GM19452 (cell line): ENCODE results near the gene TM2D1.
"Not testable (repeated sequence)": the region's sequence is repeated elsewhere in the genome, so short reads cannot be mapped to it uniquely, and the experiment has no call there.

Source experiments
- ATAC-seq: cut with Tn5 transposase; IDR thresholded peaks from one replicate; pipeline ENCODE4 v1.9.1; 2021; ENCODE audit not compliant: unreplicated experiment

TM2D1 gene

DNA sequence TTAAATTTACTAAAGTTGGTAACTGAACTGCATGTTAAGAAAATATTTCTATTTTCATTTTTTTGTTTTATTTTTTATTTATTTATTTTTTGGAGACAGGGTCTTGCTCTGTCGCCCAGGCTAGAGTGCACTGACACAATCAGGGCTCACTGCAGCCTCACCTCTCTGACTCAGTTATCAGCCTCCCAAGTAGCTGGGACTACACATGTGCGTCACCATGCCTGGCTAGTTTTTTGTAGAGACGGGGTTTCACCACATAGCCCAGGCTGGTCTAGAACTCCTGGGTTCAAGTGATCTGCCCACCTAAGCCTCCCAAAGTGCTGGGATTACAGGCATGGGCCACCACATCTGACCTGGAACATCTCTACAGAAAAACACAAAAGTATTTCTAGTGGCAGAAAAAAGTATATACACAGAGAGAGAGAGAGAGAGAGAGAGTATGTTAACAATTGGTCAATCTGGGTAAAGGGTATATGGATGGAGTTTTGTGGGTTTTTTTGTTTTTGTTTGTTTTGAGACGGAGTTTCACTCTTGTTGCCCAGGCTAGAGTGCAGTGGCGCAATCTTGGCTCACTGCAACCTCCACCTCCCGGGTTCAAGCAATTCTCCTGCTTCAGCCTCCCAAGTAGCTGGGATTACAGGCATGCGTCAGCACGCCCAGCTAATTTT lies 5.8 kb downstream of the TM2D1 start:
- ATAC-seq, result not testable (repeated sequence)

DNA sequence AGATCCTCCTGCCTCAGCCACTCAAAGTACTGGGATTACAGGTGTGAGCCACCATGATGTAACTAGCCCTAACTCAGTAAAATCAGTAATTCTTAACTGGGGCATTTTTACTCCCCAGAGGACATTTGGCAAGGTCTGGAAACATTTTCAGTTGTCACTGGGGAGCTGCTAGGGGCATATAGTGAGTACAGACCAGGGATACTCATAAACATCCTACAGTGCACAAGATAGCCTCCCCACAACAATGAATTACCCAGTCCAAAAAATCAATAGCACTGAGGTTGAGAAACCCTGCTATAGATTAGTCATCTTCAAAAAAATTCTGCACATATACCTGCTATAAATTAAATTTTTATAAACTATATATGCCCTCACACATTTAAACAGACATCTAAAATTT lies 13.0 kb downstream of the TM2D1 start:
- no peak for ATAC-seq

DNA sequence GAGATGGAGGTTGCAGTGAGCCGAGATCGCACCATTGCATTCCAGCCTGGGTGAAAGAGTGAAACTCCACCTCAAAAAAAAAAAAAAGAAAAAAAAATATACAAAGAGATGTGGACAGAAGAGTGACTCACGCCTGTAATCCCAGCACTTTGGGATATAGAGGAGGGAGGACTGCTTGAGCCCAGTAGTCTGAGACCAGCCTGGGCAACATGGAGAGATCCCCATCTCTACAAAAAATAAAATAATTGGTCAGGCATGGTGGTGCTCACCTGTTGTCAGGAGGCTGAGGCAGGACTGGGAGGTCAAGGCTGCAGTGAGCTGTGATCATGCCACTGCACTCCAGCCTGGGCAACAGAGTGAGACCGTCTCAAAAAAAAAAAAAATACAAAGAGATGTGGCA lies 13.7 kb downstream of the TM2D1 start:
- ATAC-seq, result not testable (repeated sequence)

DNA sequence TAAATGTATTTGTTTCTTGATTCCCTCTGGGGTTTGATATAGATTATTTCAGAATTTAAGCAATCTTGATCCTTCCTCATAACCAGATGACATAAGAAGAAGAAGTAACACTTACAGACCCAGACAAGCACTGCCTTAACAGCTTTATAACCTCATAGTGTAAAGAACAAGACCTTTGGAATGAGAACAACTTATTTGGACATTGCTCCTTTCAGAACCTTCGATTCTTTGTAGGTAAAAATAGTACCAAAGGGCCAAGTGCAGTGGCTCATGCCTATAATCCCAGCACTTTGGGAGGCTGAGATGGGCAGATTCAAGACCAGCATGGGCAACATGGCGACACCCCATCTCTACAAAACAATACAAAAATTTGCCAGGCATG lies 15.0 kb downstream of the TM2D1 start:
- ATAC-seq, result no peak

DNA sequence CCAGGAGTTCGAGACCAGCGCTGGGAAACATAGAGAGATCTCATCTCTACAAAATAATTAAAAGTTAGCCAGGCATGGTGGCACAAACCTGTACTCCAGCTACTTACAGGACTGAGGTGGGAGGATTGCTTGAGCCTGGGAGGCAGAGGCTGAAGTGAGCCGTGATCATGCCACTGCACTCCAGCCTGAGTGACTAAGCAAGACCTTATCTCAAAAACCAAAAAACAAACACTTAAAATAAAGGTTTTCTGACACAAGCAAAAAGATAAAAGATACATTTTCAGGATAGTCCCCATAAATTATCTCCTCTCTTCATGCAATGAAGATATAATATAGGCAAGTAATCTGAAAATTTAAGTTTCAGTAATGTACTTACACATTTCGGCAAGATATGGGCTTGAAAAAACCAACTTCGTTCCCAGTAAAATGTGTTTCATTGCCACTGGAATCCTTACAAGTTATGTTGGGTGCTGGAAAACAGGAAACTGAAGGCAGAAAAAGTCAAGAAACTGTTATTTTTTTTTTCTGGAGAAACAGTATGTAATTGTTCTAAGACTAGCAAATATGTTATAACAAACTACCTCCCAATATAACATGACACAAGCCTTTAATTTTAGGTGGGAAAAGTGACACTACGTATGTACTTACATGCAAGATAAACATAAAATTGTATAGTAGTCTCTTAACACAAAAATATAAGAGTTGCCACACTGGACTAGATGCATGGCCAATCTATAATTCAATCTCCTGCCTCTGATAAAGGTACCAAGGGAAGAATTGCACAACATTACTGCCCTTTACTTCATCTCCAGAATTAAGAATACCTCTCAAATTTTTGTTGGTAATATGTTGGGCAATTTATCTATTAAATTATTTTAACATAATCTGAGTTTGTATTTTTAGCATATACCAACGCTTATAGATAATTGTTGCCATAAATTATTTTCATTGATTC lies 15.7 kb downstream of the TM2D1 start:
- no peak for ATAC-seq

DNA sequence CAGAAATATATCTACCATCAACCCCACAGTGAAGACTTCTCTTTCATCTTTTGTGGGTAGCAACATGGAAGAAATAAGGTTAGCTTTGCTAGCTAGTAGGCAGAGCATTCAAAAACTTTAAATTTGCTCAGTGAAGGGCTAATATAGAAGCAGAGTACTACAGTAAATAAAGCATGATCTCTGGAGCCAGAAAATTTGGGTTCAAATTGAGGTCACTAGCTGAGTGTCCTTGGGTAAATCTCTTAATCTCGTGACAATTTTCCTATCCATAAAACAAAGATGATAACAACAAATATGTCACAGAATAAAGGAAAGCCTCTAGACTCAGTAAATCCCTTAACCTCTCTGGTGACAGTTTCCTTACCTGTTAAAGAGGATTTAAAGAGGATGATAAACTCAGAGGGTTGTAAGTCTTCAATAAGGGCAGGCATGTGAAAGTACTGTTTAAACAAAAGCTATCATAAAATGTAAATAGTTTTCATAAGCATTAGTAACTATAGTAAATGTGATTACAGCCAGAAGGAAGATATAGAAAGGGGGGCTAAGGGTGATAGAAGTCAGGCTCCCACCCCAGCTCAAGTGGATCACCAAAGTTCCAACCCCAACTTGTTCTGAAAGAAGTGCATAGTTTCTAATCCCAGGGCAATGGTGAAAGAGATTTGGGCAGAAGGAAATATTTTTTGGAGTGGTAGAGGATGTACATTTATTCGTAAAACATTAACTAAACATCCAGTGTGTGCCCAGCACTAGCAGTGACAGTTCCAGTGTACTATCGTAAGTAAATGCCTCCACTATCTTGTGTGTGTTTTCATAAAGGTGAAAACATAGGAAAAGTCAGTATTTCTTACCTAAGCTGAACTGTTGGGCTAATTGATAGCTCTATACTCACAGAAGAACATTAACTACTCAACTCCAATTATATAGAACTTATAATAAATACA lies 24.8 kb downstream of the TM2D1 start:
- no peak for ATAC-seq

DNA sequence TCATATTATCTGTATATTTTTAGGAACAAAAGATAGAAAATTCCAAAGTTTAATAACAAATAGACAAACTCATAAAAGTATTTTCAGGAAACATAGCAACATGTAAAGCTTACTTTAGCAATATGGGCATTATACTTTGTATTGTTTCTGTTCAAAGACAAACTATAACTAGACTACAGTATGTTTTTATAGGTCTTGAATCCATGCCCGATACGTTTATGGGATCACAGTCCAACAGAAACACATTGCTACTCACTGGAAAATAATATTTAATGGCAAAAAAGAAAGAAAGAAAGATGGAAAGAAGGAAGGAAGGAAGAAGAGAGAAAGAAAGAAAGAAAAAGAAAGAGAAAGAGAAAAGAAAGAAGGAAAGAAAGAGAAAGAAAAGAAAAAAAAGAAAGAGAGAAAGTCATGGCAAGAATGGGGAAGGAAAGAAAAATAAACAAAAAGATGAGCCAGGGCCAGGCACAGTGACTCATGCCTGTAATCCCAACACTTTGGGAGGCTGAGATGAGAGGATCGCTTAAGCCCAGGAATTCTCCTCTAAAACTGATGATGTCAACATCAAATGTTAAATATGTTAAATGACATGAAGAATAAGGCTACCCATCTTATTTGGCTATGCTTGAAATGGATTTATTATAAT lies 32.7 kb downstream of the TM2D1 start:
- ATAC-seq, result no peak

DNA sequence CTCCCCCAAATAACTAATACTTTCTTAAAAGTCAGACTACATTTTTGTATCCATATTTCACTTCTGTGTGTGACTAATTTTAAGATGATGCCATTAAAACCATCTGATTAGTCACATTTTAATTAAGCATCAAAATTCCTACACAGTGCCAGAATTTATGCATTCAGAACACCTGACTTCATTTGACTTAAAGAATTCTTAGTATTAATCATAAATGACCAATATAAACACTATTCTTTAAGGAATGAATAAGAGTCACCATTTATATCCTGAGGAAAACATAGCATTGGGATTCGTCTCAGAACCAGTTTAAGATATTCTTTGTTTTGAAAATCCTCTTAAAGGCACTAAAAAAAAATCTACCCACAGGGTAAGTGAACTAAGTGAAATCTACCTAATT lies 37.0 kb downstream of the TM2D1 start:
- ATAC-seq, result no peak

DNA sequence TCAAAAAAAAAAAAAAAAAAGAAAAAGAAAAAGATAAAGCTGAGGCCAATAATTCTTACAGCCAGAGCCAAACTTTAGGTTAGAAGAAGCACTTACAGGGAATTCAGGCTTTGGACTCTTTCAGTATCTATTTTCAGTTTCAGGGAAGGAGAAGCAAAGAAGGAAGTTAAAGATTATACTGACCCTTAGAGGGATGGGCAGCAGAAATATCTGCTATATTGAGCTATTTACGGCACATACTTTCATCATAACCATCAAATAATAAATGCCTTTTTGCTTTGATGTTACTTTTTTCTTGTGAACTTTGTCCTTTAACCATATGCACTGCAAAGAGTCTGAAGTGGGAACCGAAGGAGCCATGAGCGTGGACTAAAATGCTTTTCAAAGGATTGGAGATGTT lies 42.0 kb downstream of the TM2D1 start:
- ATAC-seq, result no peak

DNA sequence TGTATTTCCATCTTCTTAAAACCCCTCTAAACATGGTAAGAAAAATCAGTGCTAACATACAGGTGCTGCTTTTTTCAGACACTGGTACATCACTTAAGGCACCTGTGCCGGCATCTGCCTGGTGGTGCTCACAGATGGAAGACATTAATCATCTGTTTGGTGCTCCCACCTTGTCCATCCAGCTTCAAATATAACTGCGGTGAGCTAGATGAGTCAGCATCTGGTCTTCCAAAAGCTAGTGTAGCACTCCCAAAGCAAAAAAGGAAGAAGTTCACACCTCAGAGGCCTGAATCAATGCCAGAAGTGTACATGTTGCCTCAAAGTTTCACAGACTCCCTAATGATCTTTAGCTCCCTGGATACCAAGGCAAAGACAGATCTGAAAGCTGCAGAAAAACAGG lies 44.4 kb downstream of the TM2D1 start:
- no peak for ATAC-seq

DNA sequence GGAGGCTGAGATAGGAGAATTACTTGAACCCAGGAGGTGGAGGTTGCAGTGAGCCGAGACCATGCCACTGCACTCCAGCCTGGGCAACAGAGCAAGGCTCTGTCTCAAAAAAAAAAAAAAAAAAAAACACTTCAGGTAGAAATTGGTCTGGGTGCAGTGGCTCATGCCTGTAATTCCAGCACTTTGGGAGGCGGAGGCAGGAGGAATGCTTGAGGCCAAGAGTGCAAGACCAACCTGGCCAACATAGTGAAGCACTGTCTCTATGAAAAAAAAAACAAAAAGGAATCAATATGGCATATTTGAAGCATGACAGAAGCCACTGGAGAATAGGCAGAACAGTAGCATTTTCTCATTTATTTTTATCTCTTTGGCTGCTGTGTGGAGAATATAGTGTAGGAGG lies 48.1 kb downstream of the TM2D1 start:
- not testable (repeated sequence) for ATAC-seq

DNA sequence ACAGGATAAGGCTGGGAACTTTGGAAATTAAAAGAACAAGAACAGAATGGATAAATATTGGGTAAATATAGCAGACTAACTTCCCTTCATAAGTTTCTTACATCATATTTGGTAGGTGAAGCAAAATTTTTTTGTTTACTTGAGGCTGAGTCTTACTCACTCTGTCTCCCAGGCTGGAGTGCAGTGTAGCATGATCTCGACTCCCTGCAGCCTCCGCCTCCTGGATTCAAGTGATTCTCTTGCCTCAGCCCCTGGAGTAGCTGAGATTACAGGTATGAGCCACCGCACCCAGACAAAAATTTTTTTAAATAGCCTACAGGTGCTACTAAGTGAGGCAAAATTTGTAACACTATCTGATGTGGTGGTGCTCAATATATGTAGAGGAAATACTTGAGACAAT lies 50.7 kb downstream of the TM2D1 start:
- no peak for ATAC-seq

DNA sequence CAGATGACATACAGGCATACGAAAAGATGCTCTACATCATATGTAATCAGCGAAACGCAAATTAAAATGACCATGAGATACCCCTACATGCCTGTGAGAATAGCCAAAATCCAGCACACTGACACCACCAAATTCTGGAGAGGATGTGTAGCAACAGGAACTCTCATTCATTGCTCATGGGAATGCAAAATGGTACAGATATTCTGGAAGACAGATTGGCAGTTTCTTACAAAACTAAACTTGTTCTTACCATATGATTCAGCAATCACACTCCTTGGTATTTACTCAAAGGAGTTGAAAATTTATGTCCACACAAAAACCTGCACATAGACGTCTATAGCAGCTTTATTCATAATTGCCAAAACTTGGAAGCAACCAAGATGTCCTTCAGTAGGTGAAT lies 52.6 kb downstream of the TM2D1 start:
- no peak for ATAC-seq

DNA sequence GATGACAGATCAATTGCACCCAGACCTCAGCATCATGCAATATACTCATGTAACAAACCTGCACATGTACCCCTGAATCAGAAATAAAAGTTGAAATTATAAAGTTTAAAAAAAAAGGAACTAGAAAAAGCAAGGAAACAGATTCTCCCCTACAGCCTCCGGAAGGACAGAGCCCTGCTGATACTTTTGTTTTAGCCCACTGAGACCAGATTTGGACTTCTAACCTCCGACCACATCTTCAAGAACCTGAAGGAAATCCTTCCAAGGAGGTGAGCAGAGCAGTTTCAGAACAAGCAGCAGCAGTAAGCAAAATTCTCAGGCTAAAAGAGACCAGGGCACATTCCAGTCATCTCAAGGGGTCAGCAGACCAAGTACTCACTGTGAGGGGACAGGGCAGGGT lies 54.5 kb downstream of the TM2D1 start:
- no peak for ATAC-seq

DNA sequence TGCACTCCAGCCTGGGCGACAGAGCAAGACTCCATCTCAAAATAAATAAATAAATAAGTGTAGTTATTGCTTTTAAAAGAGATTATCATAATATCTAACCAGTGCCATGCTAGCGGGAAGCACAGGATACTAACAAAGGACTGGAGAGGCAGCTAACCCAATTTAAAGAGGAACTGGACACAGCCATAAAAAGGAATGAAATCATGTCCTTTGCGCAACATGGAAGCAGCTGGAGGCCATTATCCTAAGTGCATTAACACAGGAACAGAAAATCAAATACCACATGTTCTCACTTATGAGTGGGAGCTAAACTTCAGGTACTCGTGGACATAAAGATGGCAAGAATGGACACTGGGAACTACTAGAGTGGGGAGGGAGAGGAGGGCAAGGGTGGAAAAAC lies 54.9 kb downstream of the TM2D1 start:
- ATAC-seq, result no peak

DNA sequence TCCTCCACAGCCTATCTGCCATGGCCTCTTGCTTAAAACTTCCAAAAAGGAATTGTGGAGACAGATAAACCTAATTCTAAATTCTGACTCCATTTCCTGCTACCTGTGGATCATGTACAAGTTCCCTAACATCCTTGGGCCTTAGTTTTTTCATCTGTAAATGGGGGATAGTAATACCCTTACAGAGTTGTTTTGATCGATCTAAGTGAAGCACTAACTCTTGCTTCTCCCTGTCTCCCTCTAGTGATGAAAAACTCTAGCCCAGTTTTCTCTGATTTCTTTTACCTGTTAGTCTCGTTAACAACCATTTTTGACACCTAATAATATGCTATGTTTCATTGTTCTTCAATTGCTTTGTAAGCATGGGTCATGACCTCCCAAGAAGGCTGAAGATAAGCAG lies 65.9 kb downstream of the TM2D1 start:
- ATAC-seq, result no peak

DNA sequence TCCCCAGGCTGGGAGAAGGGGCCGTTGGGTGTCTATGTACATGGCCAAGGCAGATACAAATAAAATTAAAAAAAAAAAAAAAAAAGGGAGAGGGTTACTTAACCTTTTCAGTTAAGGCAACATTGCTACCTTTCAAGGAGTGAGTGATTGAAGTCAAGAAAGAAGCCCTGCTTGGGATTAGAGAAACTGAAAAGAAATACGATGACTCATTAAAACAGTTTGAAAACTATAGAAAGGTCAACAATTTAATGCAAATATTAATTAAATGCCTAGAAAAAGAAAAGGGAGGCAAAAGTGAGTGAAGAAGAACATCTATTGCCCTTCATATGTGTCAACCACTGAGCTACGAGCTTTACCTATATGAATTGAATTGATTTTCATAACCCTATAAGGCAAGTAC lies 69.5 kb downstream of the TM2D1 start:
- ATAC-seq, result no peak

DNA sequence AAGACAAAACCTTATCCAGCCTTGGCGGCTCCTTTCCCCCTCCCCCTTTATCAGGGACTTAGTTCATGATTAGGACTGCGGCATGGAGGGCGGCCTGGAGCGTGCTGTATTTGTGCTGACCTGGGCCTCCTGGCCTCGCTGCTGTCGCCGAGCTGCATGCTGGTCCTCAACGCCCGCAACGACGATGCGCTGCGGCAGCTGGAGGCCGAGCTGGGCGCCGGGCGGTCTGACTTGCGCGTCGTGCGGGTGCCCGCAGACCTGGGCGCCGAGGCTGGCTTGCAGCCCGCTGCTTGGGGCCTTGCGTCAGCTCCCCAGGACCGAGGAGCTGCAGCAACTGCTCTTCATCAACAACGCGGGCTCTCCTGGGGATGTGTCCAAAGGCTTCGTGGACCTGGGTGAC lies 70.9 kb downstream of the TM2D1 start:
- ATAC-seq, result no peak

DNA sequence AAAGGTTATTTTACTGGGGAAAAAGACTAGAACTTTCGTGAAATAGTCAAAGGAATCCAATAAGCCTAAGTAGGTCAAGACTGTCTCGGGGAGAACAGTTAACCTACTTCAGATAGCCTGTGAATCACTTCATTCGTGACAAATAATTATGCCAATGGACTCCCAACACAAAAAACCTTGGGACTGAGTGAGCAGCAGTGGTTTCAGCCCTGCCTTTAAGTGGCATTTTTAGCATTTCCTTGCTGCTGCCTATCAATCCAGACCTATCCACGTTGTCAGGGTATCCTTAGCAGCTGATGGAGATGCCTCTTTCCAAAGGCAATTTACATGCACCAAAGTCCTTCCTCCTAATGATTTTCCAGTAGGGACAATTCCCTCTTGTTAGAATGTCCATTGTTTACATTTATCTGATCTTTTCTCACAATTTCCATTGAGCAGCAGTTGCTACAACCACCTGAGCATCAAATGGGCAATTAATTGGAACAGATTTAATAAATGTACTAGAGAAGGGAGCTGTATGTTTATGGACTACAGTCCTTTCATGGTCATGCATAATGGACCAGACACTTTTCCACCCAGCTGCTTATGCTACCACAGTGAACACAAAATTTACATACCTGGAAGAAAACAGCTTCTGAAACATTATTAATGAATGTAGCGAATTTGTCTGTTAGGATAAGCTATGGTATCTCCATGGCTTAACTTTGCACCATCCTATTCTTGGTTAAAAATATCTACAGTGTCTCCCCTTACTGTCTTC lies 75.8 kb downstream of the TM2D1 start:
- no peak for ATAC-seq

DNA sequence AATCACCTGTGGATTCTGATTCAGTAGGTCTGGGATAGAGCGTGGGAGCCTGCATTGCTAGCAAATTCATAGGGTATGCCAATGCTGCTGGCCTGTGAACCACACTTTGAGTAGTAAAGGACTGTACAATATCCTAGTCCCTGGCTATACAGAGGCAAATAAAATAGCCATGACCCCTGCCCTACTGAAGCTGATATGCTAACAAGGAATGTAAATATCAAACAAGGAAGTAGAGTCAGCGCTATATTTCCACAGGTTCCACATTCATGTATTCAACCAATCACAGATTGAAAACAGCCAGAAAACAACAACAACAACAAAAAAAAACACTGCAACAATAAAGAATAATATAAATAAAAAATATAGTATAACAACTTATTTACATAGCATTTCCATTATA lies 77.8 kb downstream of the TM2D1 start:
- ATAC-seq, result no peak
